Stimulated activated CD4-positive, alpha-beta T cell treated with anti-CD3 and anti-CD28 coated beads, Interleukin-1b, Interleukin-23, amount 100 ng/mL, for 4 hours (primary cell): ENCODE data around the gene IGFBP7.

Source experiments
- DNase-seq, 2 donors: peaks; one replicate each; pipeline ENCODE4 v3.0.0-alpha.2; 2020; ENCODE audit warnings: low read depth in 2 of 2

IGFBP7 gene

GRCh38 chr4:57109847-57110639 is at the start of gene IGFBP7:
Gene IGFBP7 (minus strand): TSS chr4:57110385. CDS start chr4:57110351, 34 bp downstream.
- DNase-seq, result no peak

- no peak for DNase-seq
Measured at GRCh38 chr4:57159866-57160265, 49.7 kb upstream of the IGFBP7 start.

GRCh38 chr4:57158762-57159161 is 48.6 kb upstream of the IGFBP7 start:
- no peak for DNase-seq

GRCh38 chr4:57158221-57158620 is 48.0 kb upstream of the IGFBP7 start:
- DNase-seq, result no peak

- no peak for DNase-seq
Measured at GRCh38 chr4:57157596-57158137, 47.5 kb upstream of the IGFBP7 start.

- DNase-seq, result no peak
Measured at GRCh38 chr4:57156242-57156990, 46.2 kb upstream of the IGFBP7 start.

- DNase-seq, result no peak
Measured at GRCh38 chr4:57154926-57155325, 44.7 kb upstream of the IGFBP7 start.

- no peak for DNase-seq
Measured at GRCh38 chr4:57154191-57154590, 44.0 kb upstream of the IGFBP7 start.

- no peak for DNase-seq
Measured at GRCh38 chr4:57153207-57153606, 43.0 kb upstream of the IGFBP7 start.

GRCh38 chr4:57151481-57151880 is 41.3 kb upstream of the IGFBP7 start:
- no peak for DNase-seq

- DNase-seq, result no peak
Measured at GRCh38 chr4:57149833-57150232, 39.6 kb upstream of the IGFBP7 start.

- DNase-seq, result no peak
Measured at GRCh38 chr4:57148831-57149505, 38.8 kb upstream of the IGFBP7 start.

- DNase-seq, result no peak
Measured at GRCh38 chr4:57148177-57148576, 38.0 kb upstream of the IGFBP7 start.

- DNase-seq, result no peak
Measured at GRCh38 chr4:57147335-57148060, 37.3 kb upstream of the IGFBP7 start.

- DNase-seq, result no peak
Measured at GRCh38 chr4:57146444-57146843, 36.3 kb upstream of the IGFBP7 start.

GRCh38 chr4:57144466-57144865 is 34.3 kb upstream of the IGFBP7 start:
- DNase-seq, result no peak

GRCh38 chr4:57139783-57140182 is 29.6 kb upstream of the IGFBP7 start:
- no peak for DNase-seq

- no peak for DNase-seq
Measured at GRCh38 chr4:57137261-57137660, 27.1 kb upstream of the IGFBP7 start.

- DNase-seq, result no peak
Measured at GRCh38 chr4:57136281-57136680, 26.1 kb upstream of the IGFBP7 start.

GRCh38 chr4:57132743-57133137 is 22.6 kb upstream of the IGFBP7 start:
- no peak for DNase-seq

- no peak for DNase-seq
Measured at GRCh38 chr4:57131849-57132742, 21.9 kb upstream of the IGFBP7 start.
